MG63 (cell line): ENCODE results near the gene PMF1. TPM values are rescaled to one million over a fixed set of nuclear protein-coding genes. Genes with fewer than 3 reads are reported as not detected.
"Not testable (repeated sequence)": the region's sequence is repeated elsewhere in the genome, so short reads cannot be mapped to it uniquely, and the experiment has no call there.

Source experiments
- DNase-seq: peaks from one replicate; pipeline ENCODE4 v3.0.0-alpha.2; 2020
- H3K27me3 ChIP-seq: fragments of 250-450 bp; sonication (Bioruptor Pico); 2 replicates; pipeline ENCODE4 v1.5.1; 2020; ENCODE audit warnings: mild to moderate bottlenecking, moderate library complexity
- H3K36me3 ChIP-seq: fragments of 250-450 bp; sonication (Bioruptor Pico); 2 replicates; pipeline ENCODE4 v1.5.1; 2020; ENCODE audit warnings: mild to moderate bottlenecking, moderate library complexity
- H3K4me3 ChIP-seq: fragments of 250-450 bp; sonication (Bioruptor Pico); 2 replicates; pipeline ENCODE4 v1.5.1; 2020; ENCODE audit warnings: mild to moderate bottlenecking, moderate library complexity
- H3K9me3 ChIP-seq: fragments of 250-450 bp; sonication (Bioruptor Pico); 2 replicates; pipeline ENCODE4 v1.5.1; 2020; ENCODE audit warnings: mild to moderate bottlenecking, moderate library complexity
- total RNA-seq: library from RNA; depleted of rRNA; stranded (reverse); fragments of >200 nt; shearing (Covaris generic); gene quantifications from 2 replicates; pipeline ENCODE4 v1.2.3, GENCODE V29; 2014; ENCODE audit warnings: low replicate concordance; rRNA removed

PMF1 gene
- 161 and 219 TPM in 2 replicates for total RNA-seq

DNA sequence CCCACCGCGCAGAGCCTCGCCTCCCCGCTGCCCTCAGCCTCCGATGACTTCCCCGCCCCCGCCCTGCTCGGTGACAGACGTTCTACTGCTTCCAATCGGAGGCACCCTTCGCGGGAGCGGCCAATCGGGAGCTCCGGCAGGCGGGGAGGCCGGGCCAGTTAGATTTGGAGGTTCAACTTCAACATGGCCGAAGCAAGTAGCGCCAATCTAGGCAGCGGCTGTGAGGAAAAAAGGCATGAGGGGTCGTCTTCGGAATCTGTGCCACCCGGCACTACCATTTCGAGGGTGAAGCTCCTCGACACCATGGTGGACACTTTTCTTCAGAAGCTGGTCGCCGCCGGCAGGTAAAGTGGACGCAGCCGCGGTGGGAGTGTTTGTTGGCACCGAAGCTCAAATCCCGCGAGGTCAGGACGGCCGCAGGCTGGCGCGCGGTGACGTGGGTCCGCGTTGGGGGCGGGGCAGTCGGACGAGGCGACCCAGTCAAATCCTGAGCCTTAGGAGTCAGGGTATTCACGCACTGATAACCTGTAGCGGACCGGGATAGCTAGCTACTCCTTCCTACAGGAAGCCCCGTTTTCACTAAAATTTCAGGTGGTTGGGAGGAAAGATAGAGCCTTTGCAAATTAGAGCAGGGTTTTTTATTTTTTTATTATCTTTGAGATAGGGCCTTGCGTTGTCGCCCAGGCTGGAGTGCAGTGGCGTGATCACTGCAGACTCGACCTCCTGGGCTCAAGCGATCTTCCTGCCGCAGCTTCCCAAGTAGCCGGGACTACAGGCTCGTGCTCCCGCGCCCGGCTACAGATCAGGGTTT, at the start of gene PMF1:
Gene PMF1, plus strand, starts transcription at position 175 of the 811 bp plus-strand sequence. Its CDS starts 9 bp downstream, at position 184.
- Histone ChIP-seq H3K27me3 (no peaks in the 10 kb centered on the region), H3K36me3 (peaks cover 42% of the 10 kb centered on the region), H3K4me3 (peak within 1 kb of the TSS; percentile 87), H3K9me3 (no peaks in the 10 kb centered on the region)
- peak; percentile 99 for DNase-seq

DNA sequence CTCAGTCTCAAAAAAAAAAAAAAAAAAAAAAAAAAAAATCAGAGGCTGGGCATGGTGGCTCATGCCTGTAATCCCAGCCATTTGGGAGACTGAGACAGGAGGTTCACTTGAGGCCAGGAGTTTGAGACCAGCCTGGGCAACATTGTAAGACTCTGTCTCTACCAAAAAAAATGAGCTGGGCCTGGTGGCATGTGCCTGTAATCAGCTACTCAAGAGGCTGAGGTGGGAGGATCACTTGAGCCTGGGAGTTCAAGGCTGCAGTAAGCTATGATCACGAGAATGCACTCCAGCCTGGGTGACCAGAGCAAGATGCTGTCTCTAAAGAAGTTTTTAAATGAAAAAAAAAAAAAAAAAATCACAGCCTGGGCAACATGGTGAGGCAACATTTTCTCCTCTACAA, 49.1 kb upstream of the PMF1 start:
- DNase-seq = no peak
- Histone ChIP-seq H3K9me3 (no peaks in the 10 kb centered on the region), H3K4me3 (no peak overlapping the region), H3K27me3 (no peaks in the 10 kb centered on the region), H3K36me3 (no peaks in the 10 kb centered on the region)

DNA sequence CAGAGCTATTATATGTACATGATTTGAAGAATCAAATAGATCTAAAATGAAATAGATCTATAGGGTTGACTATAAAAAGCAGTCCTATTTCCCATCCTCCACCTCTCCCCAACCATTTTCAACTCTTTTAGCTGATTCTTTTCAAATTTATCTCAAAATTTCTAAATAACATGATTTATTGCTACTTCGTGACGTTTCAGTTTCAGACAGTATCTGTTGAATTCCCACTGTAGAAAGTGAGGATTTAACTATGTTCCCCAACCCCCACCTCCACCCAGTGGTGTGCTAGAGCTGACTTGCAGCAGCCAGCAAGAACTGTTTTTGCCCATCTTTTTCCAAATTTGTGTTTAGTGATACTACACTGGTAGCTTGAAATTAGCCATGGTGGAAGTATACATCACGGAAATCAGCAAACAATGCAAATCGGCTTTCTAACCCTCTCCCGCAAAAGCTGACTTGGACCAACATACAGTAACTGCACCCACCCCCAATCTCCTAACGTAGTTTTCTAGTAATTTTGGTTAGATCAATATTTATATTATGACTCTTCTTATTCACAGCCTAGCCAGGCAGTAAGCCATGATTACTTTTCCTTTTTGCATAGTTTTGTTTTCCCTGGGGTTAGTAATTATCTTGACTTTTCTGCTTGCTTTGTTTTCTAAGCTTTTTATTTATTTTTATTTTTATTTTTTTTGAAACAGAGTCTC, 48.5 kb upstream of the PMF1 start:
- no peak for DNase-seq
- H3K9me3 ChIP-seq = no peaks in the 10 kb centered on the region
- no peaks in the 10 kb centered on the region for H3K36me3 ChIP-seq
- no peaks in the 10 kb centered on the region for H3K27me3 ChIP-seq
- H3K4me3 ChIP-seq = no peak overlapping the region

DNA sequence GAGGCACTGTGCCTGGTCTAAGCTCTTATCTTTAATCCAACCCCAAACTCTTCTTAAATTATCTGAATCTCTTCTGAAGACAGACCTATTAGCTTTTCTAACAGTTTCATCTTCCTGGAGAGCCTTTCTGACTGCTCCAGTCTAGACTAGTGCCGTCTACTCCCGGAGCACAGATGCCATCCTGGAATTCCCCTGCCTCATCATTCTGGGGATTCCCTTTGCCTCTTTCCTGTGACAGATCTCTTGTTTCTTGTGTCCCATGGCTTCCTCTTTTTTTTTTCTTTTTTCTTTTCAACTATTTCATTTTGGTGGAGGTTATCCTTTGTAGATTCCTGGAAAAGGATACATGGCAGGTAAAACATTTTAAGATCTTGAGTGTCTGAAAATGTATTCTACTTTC, 47.7 kb upstream of the PMF1 start:
- Histone ChIP-seq H3K9me3 (no peaks in the 10 kb centered on the region), H3K4me3 (no peak overlapping the region)

GRCh38 chr1:156167536-156167935, 45.3 kb upstream of the PMF1 start:
- DNase-seq = peak; percentile 82
- H3K9me3 ChIP-seq = no peaks in the 10 kb centered on the region
- H3K27me3 ChIP-seq = no peaks in the 10 kb centered on the region
- H3K36me3 ChIP-seq = no peaks in the 10 kb centered on the region
- H3K4me3 ChIP-seq = no peak overlapping the region

More for the DNA sequence above, 47.7 kb upstream of the PMF1 start:
- DNase-seq = no peak
- no peaks in the 10 kb centered on the region for H3K27me3 ChIP-seq
- H3K36me3 ChIP-seq = no peaks in the 10 kb centered on the region

GRCh38 chr1:156172696-156173470, 39.9 kb upstream of the PMF1 start:
- Histone ChIP-seq H3K36me3 (no peaks in the 10 kb centered on the region), H3K4me3 (no peak overlapping the region), H3K9me3 (no peaks in the 10 kb centered on the region), H3K27me3 (no peaks in the 10 kb centered on the region)
- no peak for DNase-seq

DNA sequence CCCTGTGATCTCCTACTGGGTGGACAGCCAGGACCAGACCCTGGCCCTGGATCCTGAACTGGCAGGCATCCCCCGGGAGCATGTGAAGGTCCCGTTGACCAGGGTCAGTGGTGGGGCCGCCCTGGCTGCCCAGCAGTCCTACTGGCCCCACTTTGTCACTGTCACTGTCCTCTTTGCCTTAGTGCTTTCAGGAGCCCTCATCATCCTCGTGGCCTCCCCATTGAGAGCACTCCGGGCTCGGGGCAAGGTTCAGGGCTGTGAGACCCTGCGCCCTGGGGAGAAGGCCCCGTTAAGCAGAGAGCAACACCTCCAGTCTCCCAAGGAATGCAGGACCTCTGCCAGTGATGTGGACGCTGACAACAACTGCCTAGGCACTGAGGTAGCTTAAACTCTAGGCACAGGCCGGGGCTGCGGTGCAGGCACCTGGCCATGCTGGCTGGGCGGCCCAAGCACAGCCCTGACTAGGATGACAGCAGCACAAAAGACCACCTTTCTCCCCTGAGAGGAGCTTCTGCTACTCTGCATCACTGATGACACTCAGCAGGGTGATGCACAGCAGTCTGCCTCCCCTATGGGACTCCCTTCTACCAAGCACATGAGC, 36.1 kb upstream of the PMF1 start:
- DNase-seq = no peak
- no peaks in the 10 kb centered on the region for H3K27me3 ChIP-seq

GRCh38 chr1:156177919-156178654, 34.7 kb upstream of the PMF1 start:
- no peaks in the 10 kb centered on the region for H3K36me3 ChIP-seq
- no peaks in the 10 kb centered on the region for H3K9me3 ChIP-seq
- no peak overlapping the region for H3K4me3 ChIP-seq
- no peaks in the 10 kb centered on the region for H3K27me3 ChIP-seq
- DNase-seq = no peak

More for the DNA sequence above, 36.1 kb upstream of the PMF1 start:
- Histone ChIP-seq H3K4me3 (no peak overlapping the region), H3K9me3 (no peaks in the 10 kb centered on the region), H3K36me3 (no peaks in the 10 kb centered on the region)

GRCh38 chr1:156180471-156180870, 32.3 kb upstream of the PMF1 start:
- H3K9me3 ChIP-seq = no peaks in the 10 kb centered on the region
- H3K36me3 ChIP-seq = no peaks in the 10 kb centered on the region
- no peak for DNase-seq

GRCh38 chr1:156181391-156181924, 31.3 kb upstream of the PMF1 start:
- H3K9me3 ChIP-seq, H3K4me3 ChIP-seq, DNase-seq, H3K27me3 ChIP-seq, H3K36me3 ChIP-seq: not testable (repeated sequence)

More at GRCh38 chr1:156180471-156180870, 32.3 kb upstream of the PMF1 start:
- H3K4me3 ChIP-seq = no peak overlapping the region
- H3K27me3 ChIP-seq = no peaks in the 10 kb centered on the region

DNA sequence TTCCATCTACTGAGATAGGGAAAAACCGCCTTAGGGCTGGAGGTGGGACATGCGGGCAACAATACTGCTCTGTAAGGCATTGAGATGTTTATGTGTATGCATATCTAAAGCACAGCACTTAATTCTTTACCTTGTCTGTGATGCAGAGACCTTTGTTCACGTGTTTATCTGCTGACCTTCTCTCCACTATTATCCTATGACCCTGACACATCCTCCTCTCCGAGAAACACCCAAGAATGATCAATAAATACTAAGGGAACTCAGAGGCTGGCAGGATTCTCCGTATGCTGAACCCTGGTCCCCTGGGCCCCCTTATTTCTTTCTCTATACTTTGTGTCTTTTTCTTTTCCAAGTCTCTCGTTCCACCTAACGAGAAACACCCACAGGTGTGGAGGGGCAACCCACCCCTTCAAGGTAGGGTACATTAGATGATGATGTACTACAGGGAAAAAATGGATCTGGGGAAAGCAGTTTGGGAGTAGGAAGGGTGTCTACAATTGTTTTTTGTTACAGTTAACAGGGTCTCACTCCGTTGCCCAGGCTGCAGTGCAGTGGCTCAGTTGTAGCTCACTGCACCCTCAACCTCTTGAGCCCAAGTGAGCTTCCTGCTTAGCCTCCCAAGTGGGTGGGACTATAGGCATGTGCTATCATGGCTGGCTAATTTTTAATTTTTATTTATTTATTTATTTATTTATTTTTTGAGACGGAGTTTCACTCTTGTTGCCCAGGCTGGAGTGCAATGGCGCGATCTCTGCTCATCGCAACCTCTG, 30.6 kb upstream of the PMF1 start:
- not testable (repeated sequence) for H3K4me3 ChIP-seq, H3K27me3 ChIP-seq, DNase-seq, H3K36me3 ChIP-seq, H3K9me3 ChIP-seq

- not testable (repeated sequence) for H3K36me3 ChIP-seq, H3K27me3 ChIP-seq, DNase-seq, H3K4me3 ChIP-seq, H3K9me3 ChIP-seq
Observed at GRCh38 chr1:156186347-156187177, 26.2 kb upstream of the PMF1 start.

- not testable (repeated sequence) for H3K9me3 ChIP-seq, DNase-seq, H3K36me3 ChIP-seq, H3K27me3 ChIP-seq, H3K4me3 ChIP-seq
Observed at GRCh38 chr1:156190265-156190664, 22.5 kb upstream of the PMF1 start.

DNA sequence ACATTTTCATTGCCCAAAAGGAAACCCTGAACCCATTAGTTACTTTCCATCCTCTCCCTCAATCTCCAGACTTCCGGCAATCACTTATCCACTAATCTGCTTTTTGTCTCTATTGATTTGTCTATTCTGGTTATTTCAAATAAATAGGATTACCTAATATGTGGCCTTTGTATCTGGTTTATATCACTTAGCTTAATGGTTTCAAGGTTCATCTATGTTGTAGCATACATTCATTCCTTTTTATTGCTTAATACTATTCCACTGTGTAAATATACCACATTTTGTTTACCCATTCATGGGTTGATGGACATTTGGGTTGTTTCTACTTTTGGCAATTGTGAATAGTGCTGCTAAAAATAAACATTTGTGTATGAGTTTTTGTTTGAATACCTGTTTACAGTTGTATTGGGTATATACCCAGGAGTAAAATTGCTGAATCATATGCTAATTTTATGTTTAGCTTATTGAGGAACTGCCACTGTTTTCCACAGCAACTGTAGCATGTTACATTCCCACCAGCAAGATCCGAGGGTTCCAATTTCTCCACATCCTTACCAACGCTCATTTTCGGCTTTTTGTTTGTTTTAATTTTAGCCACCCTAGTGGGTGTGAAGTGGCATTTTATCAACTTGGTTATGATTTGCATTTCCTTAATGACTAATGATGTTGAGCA, 21.4 kb upstream of the PMF1 start:
- H3K9me3 ChIP-seq = peaks cover 2% of the 10 kb centered on the region; the same call in 1 of the 2 replicates
- no peak for DNase-seq

More for the DNA sequence above, 21.4 kb upstream of the PMF1 start:
- H3K36me3 ChIP-seq = peaks cover 12% of the 10 kb centered on the region
- no peaks in the 10 kb centered on the region for H3K27me3 ChIP-seq
- H3K4me3 ChIP-seq = no peak overlapping the region
